M059J (cell line): Measurements from ENCODE around the gene FARP1. TPM values are rescaled to one million over a fixed set of nuclear protein-coding genes. Genes with fewer than 3 reads are reported as not detected.

Experiments used
- DNase-seq: peaks from one replicate; pipeline ENCODE4 v3.0.0-alpha.2; 2012; ENCODE audit warnings: low read depth
- total RNA-seq: library from RNA; depleted of rRNA; stranded (reverse); fragments of >200 nt; shearing (Covaris generic); gene quantifications from 2 replicates; pipeline ENCODE4 v1.2.3, GENCODE V29; 2014

Gene FARP1
- total RNA-seq, 1 experiment from 2014 or later = 13.3 TPM

DNA sequence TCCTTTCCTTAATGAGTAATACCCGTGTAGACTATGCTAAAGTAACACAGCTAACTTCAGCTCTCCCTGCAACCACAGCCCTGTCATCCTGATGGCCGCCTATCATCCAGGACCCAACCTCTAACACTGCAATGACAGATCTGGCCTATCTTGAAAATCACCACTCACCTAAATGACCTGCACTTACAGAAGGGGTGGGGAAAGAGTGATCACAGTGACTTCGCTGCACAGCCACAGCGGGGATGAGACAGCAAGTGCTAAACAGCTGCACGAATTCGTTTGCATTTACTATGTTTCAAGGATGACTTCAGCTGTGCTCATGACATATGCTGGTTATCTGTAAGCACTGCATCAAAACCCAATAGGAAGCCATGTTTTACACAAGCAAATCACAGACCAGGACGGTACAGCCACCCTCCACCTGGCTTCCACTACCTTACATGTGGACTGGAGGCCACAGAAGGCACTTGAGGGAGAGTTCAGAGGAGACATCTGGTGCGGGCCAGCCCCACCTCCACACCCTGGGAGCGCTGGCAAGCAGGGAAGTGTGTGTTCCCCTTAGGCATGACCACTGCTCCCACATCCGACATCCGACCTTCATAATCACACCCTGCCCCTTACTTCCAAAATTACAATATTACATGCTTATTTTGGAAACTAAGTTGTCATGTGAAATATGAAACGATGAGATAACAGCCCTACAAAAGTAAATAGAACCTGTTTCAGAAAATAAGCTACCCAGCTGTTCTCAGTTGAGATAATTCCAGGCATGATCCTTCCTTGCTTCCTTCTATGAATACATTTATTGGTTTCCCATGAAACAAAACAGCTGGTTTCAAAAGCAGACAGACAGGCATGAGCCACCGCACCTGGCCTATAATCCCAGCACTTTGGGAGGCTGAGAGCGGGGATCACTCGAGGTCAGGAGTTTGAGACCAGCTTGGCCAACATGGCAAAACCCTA, 338.3 kb downstream of the FARP1 start:
- no peak for DNase-seq

DNA sequence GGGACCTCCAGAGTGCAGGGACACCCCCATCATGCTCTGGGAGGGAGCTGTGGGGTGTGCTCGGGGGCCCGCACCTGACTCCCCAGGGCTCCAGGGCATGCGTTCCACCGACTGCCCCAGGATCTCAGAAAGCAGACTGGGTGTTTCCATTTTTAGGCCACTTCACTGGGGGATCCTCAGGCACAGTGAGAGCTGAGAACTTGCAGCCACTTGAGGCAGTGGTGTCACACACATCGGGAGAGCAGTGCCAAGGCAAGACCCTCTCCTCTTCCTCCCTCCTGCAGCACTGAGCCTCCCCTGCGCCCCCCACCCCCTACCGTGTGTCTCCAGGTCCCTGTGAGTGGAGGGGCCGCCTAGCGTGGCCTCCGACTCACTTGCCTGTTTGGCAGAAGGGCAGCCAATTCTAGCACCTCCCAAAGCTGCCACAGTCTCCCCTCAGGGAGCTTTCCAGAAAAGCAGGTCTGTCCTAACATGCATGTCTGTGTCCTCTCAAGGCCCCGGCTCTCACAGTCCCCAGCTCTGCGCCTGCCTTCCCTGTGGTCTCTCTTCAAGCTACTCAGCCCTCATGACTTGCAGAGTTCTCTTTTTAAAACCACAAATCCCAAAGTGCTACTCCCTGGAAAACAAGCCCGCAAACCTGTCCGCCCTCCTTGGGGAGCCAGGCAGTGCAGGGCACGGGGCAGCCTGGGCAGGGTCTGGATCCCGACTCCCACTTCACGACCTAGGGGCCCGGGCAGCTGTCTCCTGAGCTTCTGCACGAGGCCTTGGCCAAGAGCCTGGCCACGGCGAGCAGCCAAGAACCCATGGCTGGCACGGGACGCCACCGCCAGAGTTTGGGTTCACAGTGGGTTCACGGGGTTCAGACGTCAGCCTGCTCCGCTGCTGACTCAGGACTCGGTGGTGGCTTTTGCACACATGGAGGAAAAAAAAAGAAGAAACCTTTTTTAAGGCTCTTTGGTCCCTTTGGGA, 339.9 kb downstream of the FARP1 start:
- peak; percentile 88 for DNase-seq

DNA sequence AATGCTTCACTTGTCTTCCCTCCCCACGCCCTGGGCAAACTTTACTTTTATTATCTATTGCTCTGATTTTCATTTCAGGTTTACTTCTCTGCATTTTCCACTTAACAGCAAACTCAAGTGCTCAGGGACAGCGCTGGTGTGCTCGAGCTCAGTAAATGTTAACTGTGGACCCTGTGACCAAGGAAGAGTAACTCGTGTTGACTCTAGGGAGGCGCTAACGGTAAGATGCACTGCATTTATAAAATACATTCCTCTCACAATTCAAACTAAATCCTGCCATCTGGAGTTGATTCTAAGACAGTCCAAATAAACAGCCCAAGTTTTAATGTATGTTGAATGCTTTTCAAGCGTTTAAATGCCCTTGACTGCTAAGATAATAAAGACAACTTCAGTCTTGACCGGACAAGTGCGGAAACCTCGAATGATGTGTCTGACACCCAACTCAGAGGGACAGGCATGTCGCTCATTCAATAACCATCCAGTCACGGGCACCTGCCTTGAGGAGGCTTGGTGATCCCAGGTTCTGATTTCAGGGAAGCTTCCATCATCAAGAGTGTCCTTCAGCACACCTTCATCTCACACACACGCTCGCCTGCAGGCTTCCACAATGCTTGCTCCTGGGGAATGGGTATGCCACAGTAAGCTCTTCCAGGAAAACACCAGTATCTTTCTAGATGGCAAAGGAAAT, 340.9 kb downstream of the FARP1 start:
- peak; percentile 16 for DNase-seq

DNA sequence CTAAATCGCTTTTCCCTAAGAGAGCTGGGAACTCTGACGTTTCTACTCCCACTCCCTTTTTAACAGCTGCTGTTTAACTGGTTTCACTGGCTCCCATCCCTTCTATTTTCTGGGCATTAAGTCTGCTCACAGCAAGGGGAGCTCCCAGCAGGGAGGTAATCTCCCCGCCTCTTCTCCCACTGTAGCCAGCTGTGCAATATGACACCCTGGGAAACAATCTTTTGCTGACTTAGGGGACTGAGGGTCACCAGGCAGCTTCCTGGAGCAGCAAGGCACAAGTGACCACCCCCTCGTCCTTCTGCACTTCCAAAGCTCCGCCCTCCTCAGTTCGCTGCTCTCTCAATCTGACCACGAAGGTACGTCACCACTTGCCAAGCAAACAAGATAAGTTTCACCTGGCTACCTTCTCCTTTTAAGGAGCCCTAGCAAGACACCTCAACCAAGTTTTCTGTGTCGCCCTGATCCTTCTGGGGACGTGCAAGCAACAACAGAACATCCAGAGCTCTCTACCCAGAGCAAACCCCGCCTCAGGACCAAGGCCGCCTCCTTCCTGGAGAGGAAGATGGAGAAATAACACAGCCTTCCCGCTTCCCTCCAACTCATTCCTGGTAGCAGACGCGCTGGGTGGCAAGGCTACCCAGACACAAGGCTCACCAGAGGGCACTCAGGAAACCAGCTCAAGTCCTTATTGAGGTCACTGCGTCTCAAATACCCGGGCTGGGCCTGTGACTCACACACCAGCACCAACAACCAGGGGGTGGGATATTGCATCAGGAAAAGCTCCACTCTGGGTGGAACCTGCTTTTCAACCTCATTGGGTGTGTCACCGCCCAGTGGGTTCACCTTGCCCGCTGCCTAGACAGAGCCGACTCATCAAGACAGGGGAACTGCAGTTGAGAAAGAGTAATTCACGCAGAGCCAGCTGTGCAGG, 341.7 kb downstream of the FARP1 start:
- peak; percentile 98 for DNase-seq

DNA sequence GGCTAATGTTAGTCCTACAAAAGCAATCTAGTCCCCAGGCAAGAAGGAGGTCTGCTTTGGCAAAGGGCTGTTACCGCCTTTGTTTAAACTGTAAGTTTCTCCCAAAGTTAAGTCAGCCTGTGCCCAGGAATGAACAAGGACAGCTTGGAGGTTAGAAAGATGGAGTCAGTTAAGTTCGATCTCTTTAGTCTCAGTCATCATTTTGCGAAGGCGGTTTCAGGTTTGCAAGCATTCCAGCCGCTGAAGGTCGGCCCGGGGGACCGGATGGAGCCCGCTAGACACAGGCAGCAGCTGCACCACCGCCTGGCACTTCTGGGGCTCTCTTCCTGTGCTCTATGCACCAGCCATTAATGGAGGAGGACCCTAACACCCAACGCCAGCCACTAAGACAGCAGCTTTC, 342.7 kb downstream of the FARP1 start:
- peak; percentile 11 for DNase-seq

DNA sequence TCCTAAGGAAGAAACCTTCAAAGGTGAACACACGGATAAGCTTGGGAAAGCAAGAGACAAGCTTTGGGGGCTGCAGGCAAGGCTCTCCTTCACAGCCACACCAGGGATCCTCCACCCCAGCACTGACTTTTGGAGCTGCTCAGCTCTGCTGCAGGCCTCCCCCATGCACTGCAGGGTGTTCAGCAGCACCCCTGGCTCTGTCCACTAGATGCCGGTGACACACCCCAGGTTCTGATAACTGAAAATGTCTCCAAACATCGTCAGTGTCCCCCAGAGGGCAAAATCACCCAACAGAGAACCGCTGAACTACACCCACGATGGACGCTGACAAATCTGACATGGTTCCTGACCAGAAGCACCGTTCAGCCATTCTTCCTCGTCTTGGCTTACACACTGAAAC, 343.5 kb downstream of the FARP1 start:
- DNase-seq = no peak

DNA sequence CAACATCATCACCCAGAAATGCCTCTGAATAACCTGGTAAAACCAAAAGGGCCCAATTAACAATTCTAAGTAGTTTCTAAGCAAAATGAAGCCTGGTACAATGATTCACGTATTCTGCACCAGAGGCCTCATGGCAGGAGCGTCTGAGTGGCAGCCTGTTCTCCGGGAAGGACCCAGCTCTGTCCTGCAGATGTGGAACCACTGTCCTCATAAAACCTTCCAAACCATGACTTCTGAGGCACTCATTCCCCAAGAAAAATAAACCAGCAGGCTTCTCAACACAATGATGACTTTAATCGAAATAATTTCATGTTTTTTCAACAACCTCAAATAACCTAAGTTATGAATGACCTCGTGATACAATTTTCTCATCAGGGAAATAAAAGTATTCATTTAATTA, 344.1 kb downstream of the FARP1 start:
- DNase-seq = no peak

DNA sequence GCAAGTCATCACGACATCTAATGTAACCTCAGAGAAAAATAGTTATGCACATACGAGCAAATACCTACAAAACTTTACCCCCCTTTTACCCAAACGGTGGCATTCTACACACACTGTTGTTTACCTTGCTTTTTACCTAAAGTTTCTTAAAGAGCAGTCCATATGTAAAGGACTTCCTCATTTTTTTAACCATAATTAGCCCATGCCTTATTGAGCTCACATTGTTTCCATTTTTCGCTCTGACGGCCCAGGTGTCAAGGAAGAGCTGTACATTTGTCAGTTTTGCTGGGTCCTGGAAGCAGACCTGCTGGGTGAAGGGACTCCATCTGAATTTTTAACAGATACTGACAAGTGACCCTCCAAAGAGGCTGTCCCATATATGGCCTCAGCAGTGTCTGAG, 344.6 kb downstream of the FARP1 start:
- DNase-seq = no peak

- DNase-seq = no peak
These were observed 345.8 kb downstream of the FARP1 start for GRCh38 chr13:98488736-98489135.

GRCh38 chr13:98489446-98490194, 346.7 kb downstream of the FARP1 start:
- no peak for DNase-seq

DNA sequence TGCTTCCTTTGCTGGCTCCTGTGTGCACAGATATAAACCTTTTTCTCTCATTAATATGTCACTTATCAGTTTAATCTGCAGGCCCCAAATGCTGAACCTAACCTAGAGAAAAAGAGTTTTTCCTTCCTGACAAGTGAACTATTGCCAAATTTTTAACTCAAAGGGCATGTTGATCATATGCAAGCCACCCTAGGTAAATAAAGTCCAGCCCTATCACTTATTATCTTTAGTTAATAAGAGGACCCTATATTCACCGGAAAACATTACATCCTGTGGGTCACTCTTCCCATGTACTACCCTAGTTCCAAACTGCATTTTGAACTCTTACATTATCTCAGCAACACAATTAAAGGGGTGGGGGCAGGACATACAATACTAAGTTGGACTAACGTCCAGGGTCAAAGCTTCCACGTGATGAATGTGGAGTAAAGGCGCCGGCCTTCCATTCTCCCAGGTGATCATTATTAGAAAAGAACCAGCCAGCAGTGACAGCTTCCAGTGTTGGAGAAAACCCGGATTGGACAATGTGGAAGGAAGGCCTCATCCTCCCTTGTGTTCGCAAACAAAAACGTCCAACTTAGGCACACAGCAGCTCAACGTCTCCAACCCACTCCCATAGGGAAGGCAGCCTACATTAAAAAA, 347.4 kb downstream of the FARP1 start:
- DNase-seq = no peak

- DNase-seq = no peak
These were observed 348.0 kb downstream of the FARP1 start for GRCh38 chr13:98490866-98491265.

DNA sequence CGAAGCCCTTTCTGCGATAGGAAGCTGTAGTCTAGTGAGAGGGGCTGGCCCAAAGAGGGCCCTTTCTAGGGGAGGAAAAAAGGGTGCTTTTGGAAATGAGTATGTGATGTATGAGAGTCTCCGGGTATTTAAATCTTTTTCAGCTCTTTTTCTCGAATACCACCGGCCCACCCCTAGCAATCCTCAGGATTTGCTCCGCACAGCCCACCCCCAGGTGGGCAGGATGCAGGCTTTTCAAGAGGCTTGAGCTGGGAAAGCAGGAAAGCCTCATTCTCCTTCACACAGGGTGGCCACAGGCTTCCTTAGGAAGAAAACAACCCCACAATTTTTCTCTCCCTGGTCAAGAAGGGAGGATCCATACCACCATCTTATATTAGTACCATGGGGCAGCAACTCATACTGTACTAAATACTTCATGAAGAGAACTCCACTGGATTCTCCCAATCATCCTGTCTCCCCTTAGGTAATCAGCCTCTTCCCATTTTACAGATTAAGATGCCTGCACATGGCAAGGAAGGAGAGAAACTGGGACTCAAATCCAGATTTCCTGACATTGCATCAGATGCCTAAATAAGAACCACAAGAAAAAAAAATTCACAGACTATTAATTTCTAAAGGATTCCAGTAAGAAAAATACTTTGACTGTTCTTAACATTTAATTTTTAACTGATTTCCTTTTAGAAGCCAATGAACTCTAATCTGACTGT, 349.6 kb downstream of the FARP1 start:
- no peak for DNase-seq

DNA sequence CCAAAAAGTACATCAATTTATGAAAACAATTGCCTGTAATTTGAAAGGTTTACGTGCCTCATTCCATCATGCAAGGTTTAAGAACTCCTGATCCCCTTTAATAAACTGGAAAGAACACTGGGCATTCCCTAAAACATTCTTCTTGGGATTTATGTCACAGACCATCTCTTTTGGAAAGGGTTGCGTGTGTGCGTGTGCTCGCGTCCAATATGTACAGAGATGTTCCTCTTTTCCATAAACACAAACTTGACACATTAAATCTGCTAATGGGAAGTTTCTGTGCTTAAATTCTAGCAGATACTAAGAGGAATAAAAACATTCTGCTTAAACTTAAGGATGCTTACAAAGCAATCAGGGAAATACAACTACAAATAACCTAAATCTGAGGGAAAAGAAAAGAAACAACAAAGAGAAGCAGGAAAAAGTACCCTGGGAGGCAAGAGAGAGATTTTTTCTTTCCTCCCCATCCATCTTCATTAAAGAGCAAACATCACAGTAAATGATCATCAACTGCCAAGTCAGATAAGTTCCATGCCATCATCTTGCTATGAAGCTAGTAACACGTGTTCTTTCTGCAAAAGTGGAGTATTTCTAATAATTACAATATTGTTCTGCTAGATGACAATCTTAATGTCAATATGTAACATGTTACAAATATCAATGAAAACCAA, 350.3 kb downstream of the FARP1 start:
- DNase-seq = no peak

- no peak for DNase-seq
These were observed 351.9 kb downstream of the FARP1 start for GRCh38 chr13:98494769-98495168.

DNA sequence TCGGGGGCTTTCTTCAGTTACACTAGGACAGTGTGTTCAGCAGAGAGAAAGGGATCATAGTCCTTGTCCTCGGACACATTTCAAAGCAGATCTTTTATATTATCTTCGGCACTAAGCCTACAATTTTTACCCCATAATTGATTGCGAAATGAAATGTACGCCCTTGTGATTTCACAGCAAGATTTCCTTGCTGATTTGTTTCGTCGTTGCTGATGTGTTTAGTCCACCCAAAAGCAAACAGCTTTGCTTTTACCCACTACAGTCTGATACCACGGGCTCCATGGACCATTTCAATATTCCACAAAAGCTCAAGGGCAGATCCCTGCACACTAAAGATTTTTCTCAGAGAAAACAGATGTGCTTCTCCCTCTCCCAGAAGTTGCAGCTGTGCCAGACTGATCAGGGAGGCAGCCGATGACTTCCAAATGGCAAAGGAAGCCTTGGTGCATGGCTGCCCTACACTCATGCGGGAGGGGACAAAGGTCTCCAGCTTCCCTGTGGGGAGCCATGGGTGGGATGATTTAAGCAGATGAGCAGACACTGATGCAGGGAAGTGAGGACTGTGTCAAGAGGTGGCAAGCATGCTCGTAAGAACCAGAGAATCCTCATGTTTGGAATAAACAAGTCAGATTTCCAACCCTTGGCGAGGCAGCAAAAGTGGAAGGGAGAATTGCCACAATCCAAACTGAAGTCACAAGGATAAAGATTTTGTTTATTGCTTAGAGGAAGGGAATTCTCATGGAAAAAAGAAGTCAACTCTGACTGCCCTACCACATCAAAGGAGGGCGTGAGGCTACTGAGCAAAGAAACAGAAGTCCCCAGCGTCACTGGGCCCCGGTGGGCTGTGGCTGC, 353.0 kb downstream of the FARP1 start:
- DNase-seq = no peak

GRCh38 chr13:98496479-98496791, 353.5 kb downstream of the FARP1 start:
- DNase-seq = no peak

DNA sequence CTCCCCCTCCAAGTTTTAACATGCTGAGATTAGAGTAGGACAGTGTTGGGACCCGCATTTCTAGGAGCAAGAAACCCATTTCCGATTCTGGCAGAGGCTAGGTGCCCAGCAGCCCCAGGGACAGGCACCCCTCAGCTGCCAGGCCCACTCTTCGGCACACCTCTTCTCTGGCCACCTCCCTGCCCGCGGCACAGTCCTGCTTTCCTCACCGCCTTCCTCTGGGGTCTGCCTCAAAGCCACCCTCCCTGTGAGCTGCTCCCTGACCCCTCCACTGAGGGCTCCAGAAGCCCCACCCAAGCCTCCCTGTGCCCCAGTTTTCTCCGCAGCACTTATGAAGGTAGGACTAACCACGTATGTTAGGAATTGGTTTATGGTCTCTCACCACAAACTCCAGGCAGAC, 354.1 kb downstream of the FARP1 start:
- DNase-seq = no peak
